ENCODE measurements around the gene PLXNA4.

GRCh38 chr7:132276234-132276630, 300.0 kb downstream of the PLXNA4 start:
- no peak for TF ChIP-seq CTCF (IDR thresholded peaks at IDR 0.05)
- TF ChIP-seq POLR2A (IDR thresholded peaks at IDR 0.05), result no peak

Data from prostate gland (tissue), 2 donors.